Activated CD8-positive, alpha-beta memory T cell treated with anti-CD3 and anti-CD28 coated beads, Interleukin-2, amount 50 U/mL, for 4 hours (primary cell): Measurements from ENCODE around the gene CNTFR.
"Not testable (repeated sequence)": the region's sequence is repeated elsewhere in the genome, so short reads cannot be mapped to it uniquely, and the experiment has no call there.

Experiments used
- DNase-seq: peaks from one replicate; pipeline ENCODE4 v3.0.0-alpha.2; 2020

The CNTFR gene

GRCh38 chr9:34552986-34553385, 36.5 kb downstream of the CNTFR start:
- DNase-seq: no peak

- no peak for DNase-seq
Observed at GRCh38 chr9:34552606-34552981, 36.9 kb downstream of the CNTFR start.

- DNase-seq: no peak
Observed at GRCh38 chr9:34551751-34552605, 37.5 kb downstream of the CNTFR start.

- DNase-seq: no peak
Observed at GRCh38 chr9:34550681-34551270, 38.7 kb downstream of the CNTFR start.

GRCh38 chr9:34550016-34550680, 39.4 kb downstream of the CNTFR start:
- no peak for DNase-seq

GRCh38 chr9:34549407-34549732, 40.2 kb downstream of the CNTFR start:
- DNase-seq: no peak

- DNase-seq: peak; percentile 28
Observed at GRCh38 chr9:34547960-34548611, 41.4 kb downstream of the CNTFR start.

- DNase-seq: peak; percentile 44
Observed at GRCh38 chr9:34546834-34547827, 42.4 kb downstream of the CNTFR start.

- no peak for DNase-seq
Observed at GRCh38 chr9:34546102-34546833, 43.3 kb downstream of the CNTFR start.

GRCh38 chr9:34545497-34545896, 44.0 kb downstream of the CNTFR start:
- no peak for DNase-seq

GRCh38 chr9:34544035-34544434, 45.5 kb downstream of the CNTFR start:
- DNase-seq: no peak

- no peak for DNase-seq
Observed at GRCh38 chr9:34541540-34541939, 48.0 kb downstream of the CNTFR start.

GRCh38 chr9:34540827-34541226, 48.7 kb downstream of the CNTFR start:
- DNase-seq: no peak

- no peak for DNase-seq
Observed at GRCh38 chr9:34536685-34537084, 52.8 kb downstream of the CNTFR start.

GRCh38 chr9:34532041-34532440, 57.5 kb downstream of the CNTFR start:
- not testable (repeated sequence) for DNase-seq

GRCh38 chr9:34526026-34526425, 63.5 kb downstream of the CNTFR start:
- DNase-seq: no peak

GRCh38 chr9:34524349-34524748, 65.2 kb downstream of the CNTFR start:
- DNase-seq: no peak

- peak; percentile 89 for DNase-seq
Observed at GRCh38 chr9:34522971-34523797, 66.3 kb downstream of the CNTFR start, which contains the start of gene ENHO. TSS of gene ENHO (minus strand) at chr9:34522990. CDS start at chr9:34521695, 1,295 bp downstream.

GRCh38 chr9:34522091-34522887, 67.2 kb downstream of the CNTFR start:
- no peak for DNase-seq
